ENCODE data around the gene KCNQ4.

- no peak for TF ChIP-seq CTCF (IDR thresholded peaks at IDR 0.05; ENCODE audit: low read depth, low read length)
- TF ChIP-seq EZH2phosphoT487 (IDR thresholded peaks at IDR 0.05; ENCODE audit: low read depth) = no peak
Measured at GRCh38 chr1:40751802-40752201, 31.8 kb upstream of the KCNQ4 start.
